ENCODE data around the gene SDR9C7. TPM values are rescaled to one million over a fixed set of nuclear protein-coding genes. Genes with fewer than 3 reads are reported as not detected.
"Not testable (repeated sequence)": the region's sequence is repeated elsewhere in the genome, so short reads cannot be mapped to it uniquely, and the experiment has no call there.

SDR9C7 gene
- total RNA-seq, 1 donor from 2014 or later = not detected

GRCh38 chr12:56916296-56916995 lies 17.8 kb downstream of the SDR9C7 start:
- no peak for DNase-seq (ENCODE audit: low spot score)

GRCh38 chr12:56914724-56915123 lies 19.5 kb downstream of the SDR9C7 start:
- DNase-seq (ENCODE audit: low spot score) = no peak

- no peak for DNase-seq (ENCODE audit: low spot score)
These were observed 20.0 kb downstream of the SDR9C7 start for GRCh38 chr12:56914256-56914655.

GRCh38 chr12:56909403-56909802 lies 24.8 kb downstream of the SDR9C7 start:
- DNase-seq (ENCODE audit: low spot score) = not testable (repeated sequence)

- DNase-seq (ENCODE audit: low spot score) = no peak
These were observed 26.1 kb downstream of the SDR9C7 start for GRCh38 chr12:56908136-56908535.

- DNase-seq (ENCODE audit: low spot score) = no peak
These were observed 28.4 kb downstream of the SDR9C7 start for GRCh38 chr12:56905852-56906251.

GRCh38 chr12:56903374-56903773 lies 30.8 kb downstream of the SDR9C7 start:
- DNase-seq (ENCODE audit: low spot score) = no peak

GRCh38 chr12:56901313-56901712 lies 32.9 kb downstream of the SDR9C7 start:
- not testable (repeated sequence) for DNase-seq (ENCODE audit: low spot score)

- no peak for DNase-seq (ENCODE audit: low spot score)
These were observed 33.6 kb downstream of the SDR9C7 start for GRCh38 chr12:56900583-56900982.

GRCh38 chr12:56898938-56899337 lies 35.3 kb downstream of the SDR9C7 start:
- DNase-seq (ENCODE audit: low spot score) = no peak

- DNase-seq (ENCODE audit: low spot score) = no peak
These were observed 36.3 kb downstream of the SDR9C7 start for GRCh38 chr12:56897844-56898361.

- DNase-seq (ENCODE audit: low spot score) = no peak
These were observed 38.1 kb downstream of the SDR9C7 start for GRCh38 chr12:56896082-56896481.

GRCh38 chr12:56894698-56895368 lies 39.4 kb downstream of the SDR9C7 start:
- DNase-seq (ENCODE audit: low spot score) = no peak

GRCh38 chr12:56891885-56892284 lies 42.3 kb downstream of the SDR9C7 start:
- not testable (repeated sequence) for DNase-seq (ENCODE audit: low spot score)

GRCh38 chr12:56886319-56886718 lies 47.9 kb downstream of the SDR9C7 start:
- DNase-seq (ENCODE audit: low spot score) = no peak

GRCh38 chr12:56885316-56885715 lies 48.9 kb downstream of the SDR9C7 start:
- no peak for DNase-seq (ENCODE audit: low spot score)

- no peak for DNase-seq (ENCODE audit: low spot score)
These were observed 49.8 kb downstream of the SDR9C7 start for GRCh38 chr12:56884421-56884820.

- DNase-seq (ENCODE audit: low spot score) = not testable (repeated sequence)
These were observed 51.8 kb downstream of the SDR9C7 start for GRCh38 chr12:56882407-56882806.

- no peak for DNase-seq (ENCODE audit: low spot score)
These were observed 53.8 kb downstream of the SDR9C7 start for GRCh38 chr12:56880125-56880992.

- DNase-seq (ENCODE audit: low spot score) = not testable (repeated sequence)
These were observed 54.7 kb downstream of the SDR9C7 start for GRCh38 chr12:56879240-56880124.

- peak; percentile 17 for DNase-seq (ENCODE audit: low spot score)
These were observed 56.2 kb downstream of the SDR9C7 start for GRCh38 chr12:56878010-56878339.
